A549 (cell line): Measurements from ENCODE around the gene PRRC2B. TPM values are rescaled to one million over a fixed set of nuclear protein-coding genes. Genes with fewer than 3 reads are reported as not detected.

Source experiments
- ATAC-seq, 2 experiments: fragments of 200-7000 bp in 1 of 2; fragments of >200 bp in 1 of 2; cut with Nextera tagmentation in 1 of 2; cut with Tn5 transposase in 1 of 2; 3 replicates each; pipeline versions ENCODE4 v1.8.0 to v1.9.1; 2018 to 2020; ENCODE audit warnings: mild to moderate bottlenecking in 1 of 2, moderate library complexity in 1 of 2
- CTCF ChIA-PET: fragments of 300-600 bp; sonication (Branson Sonifier 250); formaldehyde crosslinking; extraction: SDS; loops from one replicate; lab custom pipeline; 2021; ENCODE audit warnings: antibody characterized with exemption, inconsistent platforms; lab: Yijun Ruan, JAX
- POLR2A ChIA-PET: fragments of 350-600 bp; formaldehyde crosslinking; extraction: SDS; loops from one replicate; lab custom pipeline; 2021; ENCODE audit warnings: antibody characterized with exemption, inconsistent platforms; lab: Yijun Ruan, JAX
- DNase-seq, 2 experiments: peaks; one replicate each; pipeline versions ENCODE4 v3.0.0 to v3.0.0-alpha.2; 2011 to 2016; ENCODE audit warnings: low read depth in 1 of 2, low spot score in 1 of 2
- FAIRE-seq: peaks from 2 replicates; lab custom pipeline; 2011; peaks lifted over from hg19 to GRCh38; lab: Jason Lieb, UNC
- H3K27ac ChIP-seq, 2 experiments: fragments of >200 bp; sonication (Bioruptor Twin); formaldehyde crosslinking; 3 replicates each; pipeline ENCODE4 v1.5.1; 2016 to 2017
- H3K4me1 ChIP-seq: fragments of >200 bp; sonication (Bioruptor Twin); formaldehyde crosslinking; 3 replicates; pipeline ENCODE4 v1.6.1; 2016
- H3K4me2 ChIP-seq: fragments of >200 bp; sonication (Bioruptor Twin); formaldehyde crosslinking; 3 replicates; pipeline ENCODE4 v1.6.1; 2016
- H3K4me3 ChIP-seq: fragments of >200 bp; sonication (Bioruptor Twin); formaldehyde crosslinking; 3 replicates; pipeline ENCODE4 v1.5.1; 2016
- H3K9me3 ChIP-seq: fragments of >200 bp; sonication (Bioruptor Twin); formaldehyde crosslinking; 3 replicates; pipeline ENCODE4 v1.6.1; 2016
- ATOH8 ChIP-seq: fragments of 250-450 bp; sonication (Bioruptor Pico); IDR thresholded peaks from 2 replicates; pipeline ENCODE4 v1.5.0; 2020; ENCODE audit warnings: low read depth, mild to moderate bottlenecking, moderate library complexity
- BCL3 ChIP-seq: fragments of >200 bp; sonication (Bioruptor Twin); formaldehyde crosslinking; IDR thresholded peaks from 3 replicates; pipeline ENCODE4 v1.6.1; 2016
- BHLHE40 ChIP-seq: IDR thresholded peaks from 2 replicates; pipeline ENCODE4 v1.6.1; 2012; ENCODE audit warnings: low read depth, low read length, inconsistent platforms
- CBX8 ChIP-seq: fragments of 200-600 bp; sonication (generic); IDR thresholded peaks from 2 replicates; pipeline ENCODE4 v1.6.1; 2016
- CEBPB ChIP-seq, 2 experiments: fragments of >200 bp in 1 of 2; sonication (Bioruptor Twin) in 1 of 2; formaldehyde crosslinking in 1 of 2; IDR thresholded peaks; 2 replicates each; pipeline ENCODE4 v1.6.1; 2012 to 2016
- CHD2 ChIP-seq: fragments of 150-350 bp; IDR thresholded peaks from 2 replicates; pipeline ENCODE4 v1.6.1; 2014; ENCODE audit warnings: low read length; ENCODE audit not compliant: partially characterized antibody
- CTCF ChIP-seq: fragments of >200 bp; sonication (Bioruptor Twin); formaldehyde crosslinking; IDR thresholded peaks from 3 replicates; pipeline ENCODE4 v1.5.1; 2016
- E2F6 ChIP-seq: IDR thresholded peaks from 2 replicates; pipeline ENCODE4 v1.6.1; 2012; ENCODE audit warnings: low read depth, borderline replicate concordance
- EHMT2 ChIP-seq: fragments of 200-600 bp; sonication (generic); IDR thresholded peaks from 2 replicates; pipeline ENCODE4 v1.6.1; 2016; ENCODE audit warnings: antibody characterized with exemption, low read depth, mild to moderate bottlenecking, moderate library complexity
- ESRRA ChIP-seq: fragments of 150-350 bp; IDR thresholded peaks from 2 replicates; pipeline ENCODE4 v1.6.1; 2014; ENCODE audit warnings: mild to moderate bottlenecking, low read length, borderline replicate concordance
- FOSB ChIP-seq: fragments of 250-450 bp; sonication (Bioruptor Pico); IDR thresholded peaks from 2 replicates; pipeline ENCODE4 v1.5.0; 2020; ENCODE audit warnings: mild to moderate bottlenecking, moderate library complexity
- FOXS1 ChIP-seq: fragments of 250-450 bp; sonication (Bioruptor Pico); IDR thresholded peaks from 2 replicates; pipeline ENCODE4 v1.5.0; 2020; ENCODE audit warnings: mild to moderate bottlenecking, moderate library complexity
- HES2 ChIP-seq: fragments of >200 bp; sonication (Bioruptor Twin); formaldehyde crosslinking; IDR thresholded peaks from 2 replicates; pipeline ENCODE4 v1.6.1; 2016
- HOXB5 ChIP-seq: fragments of 250-450 bp; sonication (Bioruptor Pico); IDR thresholded peaks from 2 replicates; pipeline ENCODE4 v1.5.0; 2020; ENCODE audit warnings: mild to moderate bottlenecking, moderate library complexity
- JUN ChIP-seq, 2 experiments: fragments of >200 bp; sonication (Bioruptor Twin); formaldehyde crosslinking; IDR thresholded peaks; 2 replicates in 1 of 2; 3 replicates in 1 of 2; pipeline ENCODE4 v1.6.1; 2016 to 2017
- KDM5A ChIP-seq: fragments of 200-600 bp; sonication (generic); IDR thresholded peaks from 2 replicates; pipeline ENCODE4 v1.6.1; 2016; ENCODE audit warnings: antibody characterized with exemption, mild to moderate bottlenecking
- MAFK ChIP-seq: fragments of 450-650 bp; IDR thresholded peaks from 2 replicates; pipeline ENCODE4 v1.6.1; 2014; ENCODE audit not compliant: partially characterized antibody
- MAX ChIP-seq: IDR thresholded peaks from 2 replicates; pipeline ENCODE4 v1.6.1; 2012
- MAZ ChIP-seq: fragments of 150-350 bp; IDR thresholded peaks from 2 replicates; pipeline ENCODE4 v1.6.1; 2014; ENCODE audit warnings: antibody characterized with exemption, low read depth, low read length, borderline replicate concordance
- NFE2L2 ChIP-seq: fragments of 150-350 bp; conservative IDR thresholded peaks from 2 replicates; pipeline ENCODE4 v1.6.1; 2014; ENCODE audit warnings: low read length
- NPAS2 ChIP-seq: fragments of 250-450 bp; sonication (Bioruptor Pico); IDR thresholded peaks from 2 replicates; pipeline ENCODE4 v1.8.0; 2022; ENCODE audit warnings: mild to moderate bottlenecking, moderate library complexity, borderline replicate concordance
- PBX3 ChIP-seq: IDR thresholded peaks from 2 replicates; pipeline ENCODE4 v1.6.1; 2012
- PHF8 ChIP-seq: fragments of 200-600 bp; sonication (generic); IDR thresholded peaks from 2 replicates; pipeline ENCODE4 v1.6.1; 2016; ENCODE audit warnings: low read depth, mild to moderate bottlenecking, antibody characterized with exemption, moderate library complexity, borderline replicate concordance
- POLR2A ChIP-seq: IDR thresholded peaks from 2 replicates; pipeline ENCODE4 v1.6.1; 2012; ENCODE audit warnings: mild to moderate bottlenecking, low read length
- POLR2AphosphoS2 ChIP-seq: conservative IDR thresholded peaks from 2 replicates; pipeline ENCODE4 v1.6.1; 2012; ENCODE audit warnings: low read length, improper control_type of control experiment, inconsistent platforms
- RCOR1 ChIP-seq: fragments of 150-350 bp; IDR thresholded peaks from 2 replicates; pipeline ENCODE4 v1.6.1; 2014; ENCODE audit warnings: antibody characterized with exemption, low read length, low read depth
- SMC3 ChIP-seq: fragments of >200 bp; sonication (Bioruptor Twin); formaldehyde crosslinking; IDR thresholded peaks from 3 replicates; pipeline ENCODE4 v1.6.1; 2018; ENCODE audit warnings: inconsistent platforms
- TFCP2L1 ChIP-seq: fragments of 250-450 bp; sonication (Bioruptor Pico); IDR thresholded peaks from 2 replicates; pipeline ENCODE4 v1.5.0; 2021; ENCODE audit warnings: mild to moderate bottlenecking
- USF2 ChIP-seq: fragments of 450-650 bp; IDR thresholded peaks from 2 replicates; pipeline ENCODE4 v1.6.1; 2014; ENCODE audit warnings: antibody characterized with exemption
- ZNF302 ChIP-seq: fragments of 250-450 bp; sonication (Bioruptor Pico); IDR thresholded peaks from 2 replicates; pipeline ENCODE4 v1.9.0; 2021; ENCODE audit warnings: inconsistent platforms, mild to moderate bottlenecking, moderate library complexity
- WGBS: methylation state at CpG from one replicate; pipeline ENCODE4 v1.1.6; 2017; ENCODE audit errors: missing lambda C conversion rate; 5-methylcytosine and 5-hydroxymethylcytosine counted together
- polyA plus RNA-seq, 4 experiments: library from polyadenylated mRNA; depleted of rRNA in 3 of 4; stranded (reverse); fragments of >200 nt; fragmentation: RNase III in 1 of 4; extraction: RNeasy Plus Mini Kit Qiagen cat#74134 plus additional on column Dnase treatment in 1 of 4; gene quantifications; 2 replicates in 3 of 4; 3 replicates in 1 of 4; pipeline ENCODE4 v1.2.3, GENCODE V29; 2011 to 2017

Gene PRRC2B
- polyA plus RNA-seq, 2 of the 4 experiments (the other 2 are of a cell fraction) = 35.6 to 47.3 TPM

GRCh38 chr9:131432597-131433301, 38.9 kb downstream of the PRRC2B start:
- FAIRE-seq (no peak), ATAC-seq (peak; percentile 39 to 48; a peak in 3 of 6 replicates), DNase-seq (no peak)
- Histone ChIP-seq H3K27ac (0 out of 6 replicates have a peak overlapping the region, but pooled peaks of 1 of the 2 experiments have one; percentile 5), H3K4me2 (no peak overlapping the region), H3K4me3 (no peak overlapping the region), H3K4me1 (peaks cover 16% of the 10 kb centered on the region; the same call in 1 of the 3 replicates), H3K9me3 (no peaks in the 10 kb centered on the region)
- 89% methylated on average over 14 of the region's 15 CpGs for WGBS
- no peak for TF ChIP-seq CEBPB (IDR thresholded peaks at IDR 0.05)
- no peak for TF ChIP-seq BCL3
- no peak for TF ChIP-seq PHF8
- TF ChIP-seq JUN (IDR thresholded peaks at IDR 0.05) = no peak
- TF ChIP-seq MAX = no peak
- no peak for TF ChIP-seq KDM5A
- TF ChIP-seq CHD2 = no peak
- no peak for TF ChIP-seq CTCF
- no peak for TF ChIP-seq PBX3
- no peak for TF ChIP-seq ATOH8 (CRISPR knock-in tag)
- no peak for TF ChIP-seq TFCP2L1
- no peak for TF ChIP-seq NPAS2 (CRISPR knock-in tag)
- TF ChIP-seq CBX8 = no peak
- no peak for TF ChIP-seq FOXS1 (CRISPR knock-in tag)
- TF ChIP-seq USF2 = no peak
- TF ChIP-seq ZNF302 (CRISPR knock-in tag) = no peak
- CTCF ChIA-PET = interaction anchor here (0.8 to 4.1 kb wide), 9 partner anchors 10 to 96 kb away, joined by 3 to 22 read pairs (median 4); no protein-coding TSS in a partner anchor
- POLR2A ChIA-PET = interaction anchor here (0.5 to 1.0 kb wide), 2 partner anchors 10 to 38 kb away, joined by 3 to 4 read pairs; no protein-coding TSS in a partner anchor

- no peak overlapping the region for H3K27ac ChIP-seq
- no peak overlapping the region for H3K4me3 ChIP-seq
- WGBS = 92% methylated on average over 3 of the region's 3 CpGs
- FAIRE-seq = no peak
- POLR2A ChIA-PET = interaction anchor here (0.5 to 1.0 kb wide), 2 partner anchors 10 to 38 kb away, joined by 3 to 4 read pairs; no protein-coding TSS in a partner anchor
- peak in 1 of 2 experiments; percentile 37; a peak in 3 of 6 replicates for ATAC-seq
- no peak overlapping the region for H3K4me2 ChIP-seq
- no peak for DNase-seq
- CTCF ChIA-PET = interaction anchor here (0.8 to 4.1 kb wide), 6 partner anchors 21 to 97 kb away, joined by 3 to 22 read pairs (median 4); no protein-coding TSS in a partner anchor
- H3K9me3 ChIP-seq = no peaks in the 10 kb centered on the region
- no peak for TF ChIP-seq HOXB5
- TF ChIP-seq BHLHE40 = no peak
- TF ChIP-seq ESRRA = no peak
- no peak for TF ChIP-seq NFE2L2
- TF ChIP-seq SMC3 = no peak
- no peak for TF ChIP-seq CEBPB (IDR thresholded peaks at IDR 0.05)
- TF ChIP-seq POLR2AphosphoS2 = no peak
- no peak for TF ChIP-seq MAFK
- no peak for TF ChIP-seq RCOR1
- TF ChIP-seq MAZ = no peak
- TF ChIP-seq FOSB (CRISPR knock-in tag) = no peak
- TF ChIP-seq HES2 = no peak
- no peak for TF ChIP-seq POLR2A
- TF ChIP-seq EHMT2 = no peak
- TF ChIP-seq E2F6 = no peak
- peaks cover 16% of the 10 kb centered on the region; the same call in 1 of the 3 replicates for H3K4me1 ChIP-seq
Observed at GRCh38 chr9:131433302-131433854, 39.5 kb downstream of the PRRC2B start.
